RWPE1 (cell line): ENCODE results near the gene SYNGR3.
"Not testable (repeated sequence)": the region's sequence is repeated elsewhere in the genome, so short reads cannot be mapped to it uniquely, and the experiment has no call there.

Experiments
- CTCF ChIA-PET: fragments of 350-600 bp; sonication (Branson Sonifier 250); formaldehyde crosslinking; extraction: SDS; loops from one replicate; lab custom pipeline; 2021; lab: Yijun Ruan, JAX
- POLR2A ChIA-PET: fragments of 400-600 bp; formaldehyde crosslinking; extraction: SDS; loops from one replicate; lab custom pipeline; 2020; ENCODE audit warnings: antibody characterized with exemption; ENCODE audit not compliant: low non-redundant PET; lab: Yijun Ruan, JAX
- DNase-seq: peaks from one replicate; pipeline ENCODE4 v3.0.0; 2012; ENCODE audit warnings: low spot score
- H3K27ac ChIP-seq: fragments of 450-650 bp; 2 replicates; pipeline ENCODE4 v1.5.1; 2017
- TF ChIP-seq, protein P1 (sequence below): fragments of 450-650 bp; conservative IDR thresholded peaks from 2 replicates; pipeline ENCODE4 v1.5.1; 2017; ENCODE audit warnings: low read depth, mild to moderate bottlenecking

Gene SYNGR3

DNA sequence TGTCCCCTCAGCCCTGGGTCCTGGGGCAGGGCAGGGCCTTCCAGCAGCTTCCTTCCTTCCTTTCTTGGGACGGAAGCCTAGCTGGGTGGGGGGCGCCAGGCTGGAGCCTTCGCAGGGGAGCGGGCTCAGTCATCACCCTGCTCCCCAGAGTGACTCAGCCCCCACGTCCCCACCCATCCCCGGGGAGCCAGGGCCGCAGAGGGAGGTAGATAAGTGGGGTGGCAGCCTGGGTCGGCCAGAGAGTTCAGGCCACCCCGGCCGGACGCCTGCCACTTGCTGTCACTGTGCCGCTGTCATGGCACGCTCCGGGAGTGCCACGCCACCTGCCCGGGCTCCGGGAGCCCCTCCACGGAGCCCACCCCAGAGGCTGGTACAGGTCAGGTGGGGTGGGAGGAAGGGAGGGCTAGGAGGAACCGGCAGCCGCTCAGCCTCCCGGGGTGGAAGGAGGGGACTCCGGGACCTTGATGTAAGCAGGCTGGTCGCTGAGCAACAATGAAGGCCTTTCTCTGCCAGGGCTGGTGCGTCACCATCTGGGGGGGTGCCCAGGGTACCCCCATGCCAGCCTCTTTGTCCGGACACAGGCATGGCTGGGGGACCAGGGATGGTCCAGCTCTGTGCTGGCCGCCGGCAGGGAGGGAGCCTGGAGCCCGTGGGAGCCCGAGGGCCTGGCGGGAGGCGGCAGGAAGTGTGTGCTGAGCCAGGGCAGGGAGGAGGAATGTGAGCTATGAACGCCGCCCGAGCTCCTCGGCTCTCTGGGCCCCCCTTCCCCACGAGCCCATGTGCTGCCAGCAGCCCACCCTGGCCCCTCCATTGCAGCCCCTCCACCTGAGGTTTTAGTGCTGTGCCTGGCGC, 43.5 kb downstream of the SYNGR3 start:
- TF ChIP-seq, protein P1, sequence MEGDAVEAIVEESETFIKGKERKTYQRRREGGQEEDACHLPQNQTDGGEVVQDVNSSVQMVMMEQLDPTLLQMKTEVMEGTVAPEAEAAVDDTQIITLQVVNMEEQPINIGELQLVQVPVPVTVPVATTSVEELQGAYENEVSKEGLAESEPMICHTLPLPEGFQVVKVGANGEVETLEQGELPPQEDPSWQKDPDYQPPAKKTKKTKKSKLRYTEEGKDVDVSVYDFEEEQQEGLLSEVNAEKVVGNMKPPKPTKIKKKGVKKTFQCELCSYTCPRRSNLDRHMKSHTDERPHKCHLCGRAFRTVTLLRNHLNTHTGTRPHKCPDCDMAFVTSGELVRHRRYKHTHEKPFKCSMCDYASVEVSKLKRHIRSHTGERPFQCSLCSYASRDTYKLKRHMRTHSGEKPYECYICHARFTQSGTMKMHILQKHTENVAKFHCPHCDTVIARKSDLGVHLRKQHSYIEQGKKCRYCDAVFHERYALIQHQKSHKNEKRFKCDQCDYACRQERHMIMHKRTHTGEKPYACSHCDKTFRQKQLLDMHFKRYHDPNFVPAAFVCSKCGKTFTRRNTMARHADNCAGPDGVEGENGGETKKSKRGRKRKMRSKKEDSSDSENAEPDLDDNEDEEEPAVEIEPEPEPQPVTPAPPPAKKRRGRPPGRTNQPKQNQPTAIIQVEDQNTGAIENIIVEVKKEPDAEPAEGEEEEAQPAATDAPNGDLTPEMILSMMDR, result no peak
- peak overlapping the region; percentile 78 for H3K27ac ChIP-seq
- no peak for DNase-seq
- POLR2A ChIA-PET, result interaction anchor here (0.6 kb wide), 1 partner anchor 23 kb away, joined by 3 read pairs; no protein-coding TSS in a partner anchor
- CTCF ChIA-PET, result interaction anchor here (0.6 to 1.1 kb wide), 3 partner anchors 11 to 107 kb away, joined by 3 read pairs; no protein-coding TSS in a partner anchor

DNA sequence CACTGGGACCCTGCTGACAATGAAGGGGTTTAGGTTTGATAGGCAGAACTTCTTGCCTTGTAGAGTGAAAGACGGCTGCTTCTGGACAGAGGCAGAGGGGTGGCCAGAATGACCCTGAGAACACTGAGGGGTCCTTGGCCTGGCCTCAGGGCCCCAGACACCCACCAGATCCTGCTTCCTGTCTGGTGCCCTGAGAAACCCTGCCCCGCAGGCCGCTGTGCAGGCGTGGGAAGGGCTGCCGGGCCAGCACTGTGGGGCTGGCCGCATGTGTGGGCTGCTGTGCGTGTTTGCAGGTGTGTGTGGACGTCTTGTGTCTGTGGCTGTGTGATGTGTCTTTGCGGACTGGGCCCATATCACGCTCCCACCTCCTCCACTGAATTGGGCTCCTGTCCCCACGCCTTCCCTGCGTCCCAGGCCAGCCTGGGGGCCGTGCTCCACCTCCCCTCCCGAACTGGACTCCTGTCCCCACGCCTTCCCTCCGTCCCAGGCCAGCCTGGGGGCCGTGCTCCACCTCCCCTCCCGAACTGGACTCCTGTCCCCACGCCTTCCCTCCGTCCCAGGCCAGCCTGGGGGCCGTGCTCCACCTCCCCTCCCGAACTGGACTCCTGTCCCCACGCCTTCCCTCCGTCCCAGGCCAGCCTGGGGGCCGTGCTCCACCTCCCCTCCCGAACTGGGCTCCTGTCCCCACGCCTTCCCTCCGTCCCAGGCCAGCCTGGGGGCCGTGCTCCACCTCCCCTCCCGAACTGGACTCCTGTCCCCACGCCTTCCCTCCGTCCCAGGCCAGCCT, 44.3 kb downstream of the SYNGR3 start:
- peak overlapping the region; percentile 78 for H3K27ac ChIP-seq
- ChIA-PET POLR2A (interaction anchor here (0.6 kb wide), 1 partner anchor 22 kb away, joined by 3 read pairs; no protein-coding TSS in a partner anchor), CTCF (interaction anchor here (1.1 kb wide), 1 partner anchor 106 kb away, joined by 3 read pairs; no protein-coding TSS in a partner anchor)

DNA sequence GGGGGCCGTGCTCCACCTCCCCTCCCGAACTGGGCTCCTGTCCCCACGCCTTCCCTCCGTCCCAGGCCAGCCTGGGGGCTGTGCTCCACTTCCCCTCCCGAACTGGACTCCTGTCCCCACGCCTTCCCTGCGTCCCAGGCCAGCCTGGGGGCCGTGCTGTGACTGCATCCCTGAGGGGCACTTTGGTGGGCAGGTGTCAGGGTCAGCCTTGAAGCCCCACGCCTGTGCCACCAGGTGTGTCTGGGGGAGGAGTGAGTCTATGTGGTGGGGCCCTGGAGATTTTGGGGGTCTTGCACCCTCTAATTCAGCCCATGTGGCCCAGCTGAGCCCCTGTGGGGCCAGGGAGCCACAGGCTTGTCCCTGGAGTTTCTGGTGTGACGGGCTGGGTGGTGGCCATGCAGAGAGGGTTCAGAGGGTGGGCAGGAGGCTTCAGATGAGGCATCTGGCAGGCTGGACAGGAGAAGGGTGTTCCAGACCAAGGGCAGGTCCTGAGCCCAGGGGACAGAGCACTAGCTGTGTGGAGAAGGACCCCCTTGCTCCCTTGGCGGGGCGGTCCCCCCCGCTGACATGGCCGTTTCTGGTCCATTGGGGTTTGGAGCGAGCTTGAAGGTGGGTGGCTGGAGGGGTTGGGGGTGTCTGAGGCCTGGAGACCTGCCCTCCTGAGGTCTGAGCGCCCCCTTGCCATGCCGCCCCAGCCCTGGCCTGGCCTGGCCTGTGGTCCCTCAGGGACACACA, 45.1 kb downstream of the SYNGR3 start:
- TF ChIP-seq, protein P1, result no peak
- POLR2A ChIA-PET, result no interaction called here
- H3K27ac ChIP-seq, result peak overlapping the region; percentile 59
- DNase-seq, result no peak
- CTCF ChIA-PET, result no interaction called here

More for the DNA sequence above, 44.3 kb downstream of the SYNGR3 start:
- not testable (repeated sequence) for DNase-seq

DNA sequence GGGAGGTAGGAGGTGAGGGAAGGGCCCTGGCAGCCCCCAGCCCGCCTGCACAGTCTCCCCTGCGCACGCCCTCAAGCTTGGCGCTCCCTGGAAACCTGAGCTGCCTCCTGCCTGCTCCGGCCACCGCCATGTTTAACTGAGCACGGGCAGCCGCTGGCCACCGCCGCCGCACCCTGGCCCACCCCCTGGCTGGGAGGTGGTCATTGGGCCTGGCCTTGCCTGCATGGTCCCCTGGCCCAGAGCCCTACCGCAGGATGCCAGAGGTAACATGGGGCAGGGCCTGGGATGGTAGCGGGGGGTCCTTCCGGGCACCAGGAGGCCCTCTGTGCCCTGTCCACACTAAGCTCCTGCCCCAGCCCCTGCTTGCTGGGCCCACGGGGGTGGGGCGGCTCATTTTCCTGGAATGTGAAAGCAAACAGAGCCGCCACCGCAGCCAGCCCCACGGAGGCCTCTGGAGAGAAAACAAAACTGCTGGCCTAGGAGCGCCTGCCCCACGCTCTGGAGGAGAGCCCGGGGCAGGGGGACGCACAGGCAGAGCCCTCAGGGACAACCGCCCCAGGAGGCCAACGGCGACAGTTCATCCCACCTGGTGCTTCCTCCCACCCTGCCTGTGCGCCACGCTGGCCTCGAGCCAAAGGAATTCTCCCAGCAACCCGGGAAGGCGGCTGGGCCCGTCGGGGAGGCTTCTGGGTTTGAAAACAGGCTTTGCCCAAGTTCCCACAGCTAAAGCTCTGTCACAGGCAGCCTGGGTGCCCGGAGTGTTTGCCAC, 45.8 kb downstream of the SYNGR3 start:
- peak overlapping the region; percentile 59 for H3K27ac ChIP-seq
- no peak for DNase-seq
- ChIA-PET CTCF (interaction anchor here (0.7 kb wide), 1 partner anchor 12 kb away, joined by 3 read pairs; no protein-coding TSS in a partner anchor), POLR2A (no interaction called here)
- TF ChIP-seq, protein P1, result no peak

DNA sequence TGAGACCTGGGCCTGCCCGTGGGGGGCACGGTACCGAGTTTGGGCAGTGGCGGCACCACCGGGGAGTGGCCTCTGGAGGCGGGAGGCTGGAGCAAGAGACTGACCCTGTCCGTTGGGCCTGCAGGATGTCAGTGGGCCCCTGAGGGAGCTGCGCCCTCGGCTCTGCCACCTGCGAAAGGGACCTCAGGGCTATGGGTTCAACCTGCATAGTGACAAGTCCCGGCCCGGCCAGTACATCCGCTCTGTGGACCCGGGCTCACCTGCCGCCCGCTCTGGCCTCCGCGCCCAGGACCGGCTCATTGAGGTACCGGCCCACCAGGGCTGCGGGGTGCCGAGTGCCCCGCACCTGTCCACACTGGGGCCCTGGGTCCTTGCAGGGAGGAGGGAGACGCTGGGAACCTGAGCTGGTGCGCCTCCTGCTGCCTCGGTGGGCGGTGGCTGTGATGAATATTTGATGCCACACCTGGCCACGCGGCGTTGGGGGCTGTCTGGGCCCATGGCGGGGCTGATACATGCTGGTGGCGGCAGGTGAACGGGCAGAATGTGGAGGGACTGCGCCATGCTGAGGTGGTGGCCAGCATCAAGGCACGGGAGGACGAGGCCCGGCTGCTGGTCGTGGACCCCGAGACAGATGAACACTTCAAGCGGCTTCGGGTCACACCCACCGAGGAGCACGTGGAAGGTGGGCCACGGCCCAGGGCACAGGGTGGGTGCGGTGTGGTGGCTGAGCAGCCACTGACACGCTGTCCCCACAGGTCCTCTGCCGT, 46.6 kb downstream of the SYNGR3 start:
- H3K27ac ChIP-seq, result peak overlapping the region; percentile 59
- POLR2A ChIA-PET, result no interaction called here
- CTCF ChIA-PET, result interaction anchor here (0.7 kb wide), 1 partner anchor 11 kb away, joined by 3 read pairs; no protein-coding TSS in a partner anchor
- TF ChIP-seq, protein P1, result no peak
- DNase-seq, result no peak
